GM19240 (cell line): Measurements from ENCODE around the gene ARID3B.
A peak's percentile ranks its signal among the peaks of the same experiment; 100 is the strongest.

Experiments
- DNase-seq: peaks from one replicate; pipeline ENCODE4 v3.0.0; 2011; ENCODE audit warnings: low spot score; ENCODE audit not compliant: insufficient read length

The ARID3B gene

DNA sequence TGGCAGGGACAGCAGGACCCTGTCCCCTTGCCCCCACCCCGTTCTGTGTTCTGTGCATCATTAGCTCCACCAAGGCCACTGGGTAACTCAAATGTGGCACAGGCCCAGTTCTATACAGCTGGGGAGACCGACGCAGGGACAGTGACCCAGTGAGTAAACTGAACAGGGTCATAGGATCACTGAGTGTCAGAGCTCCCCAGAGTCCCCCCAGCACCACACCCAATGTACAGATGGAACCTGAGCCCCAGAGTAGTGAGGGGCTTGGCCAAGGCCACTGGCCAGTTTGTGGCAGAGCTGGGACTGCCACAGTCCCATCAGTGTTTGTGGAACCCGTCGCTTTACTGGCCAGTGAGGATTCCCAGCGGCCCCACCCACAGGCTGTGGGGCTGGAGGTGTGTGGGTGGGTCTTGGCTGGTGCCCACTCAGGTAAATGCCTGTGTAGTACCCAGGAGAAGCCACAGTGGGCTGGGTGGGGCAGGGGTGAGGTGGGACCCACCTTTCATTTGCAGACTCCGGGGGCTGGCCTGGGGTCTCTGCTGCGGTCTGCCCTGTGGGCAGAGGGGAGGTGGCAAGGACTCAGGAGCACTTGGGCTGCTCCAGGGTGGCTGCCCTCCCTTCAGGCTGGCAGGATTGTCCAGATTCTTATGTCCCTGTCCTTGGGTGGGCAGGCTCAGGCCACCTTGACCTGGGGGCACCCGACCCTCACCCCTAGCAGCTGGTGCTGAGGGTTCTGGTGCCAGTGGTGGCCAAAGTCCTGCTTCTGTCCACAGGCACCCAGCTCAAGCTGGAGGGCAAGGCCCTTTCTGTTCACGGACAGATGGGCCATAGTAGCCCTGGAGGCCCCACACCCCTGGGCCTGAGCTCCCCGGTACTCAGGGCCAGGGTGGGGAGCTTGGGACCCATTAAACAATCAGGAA lies 63.0 kb downstream of the ARID3B start:
- no peak for DNase-seq

DNA sequence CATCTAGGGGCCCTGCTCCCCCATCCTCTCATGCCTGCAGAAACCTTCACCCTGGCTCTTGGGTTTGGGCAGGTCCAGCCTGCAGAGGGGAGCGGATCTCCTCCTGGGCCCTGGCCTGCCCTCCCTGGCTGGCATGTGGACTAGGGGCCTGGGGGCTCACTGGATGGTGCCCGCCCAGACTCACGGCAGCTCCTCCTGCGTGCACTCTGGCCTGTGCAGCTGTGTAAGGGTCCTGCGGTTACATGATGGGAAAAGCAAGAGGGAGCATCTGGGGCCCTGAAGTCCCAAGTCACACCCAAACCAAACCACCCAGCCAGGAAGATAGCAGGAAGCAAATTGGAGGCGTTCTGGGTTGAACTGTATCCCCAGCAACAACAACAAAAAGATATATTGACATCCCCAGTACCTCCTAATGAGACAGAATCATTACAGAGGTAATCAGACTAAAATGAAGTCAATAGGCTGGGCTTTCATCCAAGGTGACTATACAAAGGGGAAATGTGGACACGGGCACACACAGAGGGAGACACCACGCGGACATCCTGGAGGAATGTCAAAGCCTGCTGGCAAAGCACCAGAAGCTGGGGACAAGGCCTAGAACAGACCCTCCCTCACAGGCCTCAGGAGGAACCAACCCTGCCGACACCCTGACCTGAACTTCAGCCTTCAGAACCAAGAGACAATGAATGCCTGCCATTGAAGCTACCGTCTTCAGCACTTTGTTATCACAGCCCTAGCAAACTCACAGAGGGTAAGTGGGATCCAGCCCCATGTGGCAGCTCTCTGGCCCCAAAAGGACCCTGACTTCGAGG lies 64.2 kb downstream of the ARID3B start:
- no peak for DNase-seq

DNA sequence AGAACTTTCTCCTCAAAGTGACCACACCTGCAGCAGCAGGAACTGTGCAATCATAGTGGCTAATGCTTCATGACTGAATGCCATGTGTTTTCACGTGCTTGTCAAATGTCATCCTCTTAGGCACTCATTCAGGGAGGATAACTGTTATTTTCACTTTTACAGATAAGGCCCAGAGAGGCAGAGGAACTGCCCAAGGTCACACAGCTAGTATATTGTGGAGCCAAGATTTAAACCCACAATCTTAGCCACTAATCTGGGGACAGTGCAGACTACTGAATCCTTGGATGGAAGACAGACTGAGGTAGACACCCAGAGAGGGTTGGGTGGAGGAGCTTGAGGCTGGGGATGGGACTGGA lies 64.8 kb downstream of the ARID3B start:
- DNase-seq = no peak

DNA sequence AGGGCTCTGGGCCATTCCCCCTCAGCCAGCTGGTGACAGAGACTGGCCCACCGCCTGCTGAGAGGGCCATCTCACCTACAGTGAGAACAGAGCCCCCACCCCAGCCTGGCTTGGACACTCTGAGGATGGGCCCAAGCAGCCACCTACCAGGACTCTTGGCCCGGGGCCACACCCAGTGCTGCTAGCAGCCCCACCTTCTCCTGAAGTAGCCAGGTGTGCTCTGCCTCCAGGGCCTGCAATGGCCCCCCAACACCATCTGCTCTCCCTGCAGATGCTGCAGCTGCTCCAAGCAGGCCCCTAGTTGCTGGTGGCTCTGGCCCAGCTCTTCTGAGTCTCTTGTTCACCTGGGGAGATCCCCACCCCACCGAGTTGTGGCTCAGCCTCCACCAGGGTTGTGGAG lies 67.8 kb downstream of the ARID3B start:
- DNase-seq = no peak

DNA sequence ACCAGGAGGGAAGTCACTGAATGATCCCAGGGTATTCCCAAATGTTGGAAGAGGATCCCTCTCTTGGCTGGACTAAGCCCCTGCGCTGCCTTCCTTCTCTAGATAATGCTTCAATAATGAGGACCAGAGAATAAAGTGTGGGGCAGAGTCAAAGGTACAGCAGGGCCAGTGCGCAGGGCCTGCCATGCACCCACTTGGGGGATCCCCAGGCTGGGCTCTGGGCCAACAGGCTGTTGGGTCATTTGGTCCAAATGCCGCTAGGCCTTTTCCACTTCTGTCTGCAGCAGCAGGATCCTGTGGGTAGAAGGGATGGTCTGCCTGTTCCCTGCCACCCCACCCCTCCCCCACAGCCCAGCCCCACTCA lies 68.9 kb downstream of the ARID3B start:
- DNase-seq = no peak

DNA sequence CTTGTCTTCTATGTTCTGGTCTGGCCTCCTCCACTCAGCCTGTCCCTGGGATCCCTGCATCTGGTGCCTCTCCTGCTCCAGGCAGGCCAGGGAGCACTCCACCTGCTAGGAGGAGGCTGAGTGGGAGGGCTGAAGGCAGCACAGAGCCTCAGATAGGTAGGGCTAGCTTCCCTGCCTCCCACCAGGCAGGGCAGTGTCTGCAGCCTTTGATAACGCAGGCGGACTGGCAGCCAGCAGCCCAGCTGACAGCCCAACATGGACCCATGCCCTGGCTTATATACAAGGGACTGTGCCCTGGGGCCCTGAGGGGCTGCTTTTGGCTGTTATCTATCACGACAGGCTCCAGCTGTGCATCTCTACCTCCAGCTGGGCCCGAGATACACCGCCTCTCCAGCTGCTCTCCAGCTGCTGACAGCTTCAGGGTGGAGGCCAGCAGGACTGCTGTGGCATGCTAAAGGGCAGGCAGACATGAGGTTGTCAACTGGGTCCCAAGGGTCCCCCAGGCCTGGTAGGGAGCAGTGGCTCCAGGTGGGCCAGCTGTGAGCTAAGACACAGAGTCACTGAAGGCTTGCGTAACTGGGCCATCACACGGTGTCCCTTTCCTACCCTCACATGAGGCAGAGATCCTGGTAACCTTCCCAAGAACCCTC lies 69.4 kb downstream of the ARID3B start:
- DNase-seq = no peak

DNA sequence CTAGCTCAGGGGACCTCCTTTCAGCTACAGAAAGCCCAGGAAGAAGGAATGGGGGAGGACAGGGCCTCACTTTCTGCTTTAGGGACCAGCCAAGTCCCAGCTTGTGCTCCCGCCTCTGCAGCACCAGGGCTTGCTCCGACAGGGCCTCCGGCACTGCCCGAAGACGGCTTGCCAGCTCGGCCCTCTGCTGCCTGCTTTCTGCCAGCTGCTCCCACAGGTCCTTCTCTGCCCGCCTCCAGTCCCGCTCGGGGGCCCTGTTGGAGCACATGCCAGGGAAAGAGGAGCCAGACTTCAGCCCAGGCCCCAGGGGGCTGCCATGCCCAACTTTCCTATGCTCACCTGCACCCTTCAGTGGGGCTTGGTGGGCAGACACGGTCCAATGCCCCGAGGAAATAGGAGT lies 70.3 kb downstream of the ARID3B start:
- DNase-seq = no peak

DNA sequence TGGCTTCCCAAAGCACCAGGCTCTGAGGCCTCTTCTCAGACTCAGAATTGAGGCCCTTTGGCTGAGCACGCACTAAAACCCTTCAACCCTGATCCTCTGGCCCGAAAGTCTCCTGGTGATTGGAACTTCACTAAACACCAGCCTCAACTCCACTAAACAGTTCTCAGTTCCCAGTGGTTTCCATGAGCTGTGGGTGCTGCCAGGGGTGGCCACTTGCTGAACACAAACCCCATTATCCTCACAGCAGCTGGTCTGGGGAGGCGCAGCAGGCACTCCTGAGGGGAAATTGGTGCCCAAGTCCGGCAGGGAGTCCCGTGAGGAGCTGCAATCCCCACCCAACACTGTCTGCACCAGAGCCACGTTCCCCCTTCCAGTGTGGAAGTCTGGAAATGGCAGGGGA lies 70.8 kb downstream of the ARID3B start:
- no peak for DNase-seq

DNA sequence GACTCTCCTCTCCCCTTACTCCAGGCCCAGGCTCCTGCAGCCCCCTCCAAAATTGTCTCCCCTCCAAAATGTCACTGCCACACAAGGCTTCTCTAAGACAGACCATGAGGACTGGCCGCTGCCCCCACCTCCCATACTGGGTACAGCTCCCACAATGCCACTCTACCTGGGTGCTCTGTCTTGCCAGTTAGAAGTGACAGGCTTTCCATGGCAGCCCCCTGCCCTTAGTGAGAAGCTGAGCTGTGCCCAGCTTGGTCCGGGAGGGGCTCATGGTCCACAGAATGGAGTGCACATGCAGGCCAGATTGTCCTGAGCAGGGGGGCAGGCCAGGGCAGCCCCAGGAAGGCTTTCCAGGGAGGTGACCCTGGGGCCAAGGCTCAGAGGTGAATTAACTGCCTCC lies 71.7 kb downstream of the ARID3B start:
- DNase-seq = no peak

DNA sequence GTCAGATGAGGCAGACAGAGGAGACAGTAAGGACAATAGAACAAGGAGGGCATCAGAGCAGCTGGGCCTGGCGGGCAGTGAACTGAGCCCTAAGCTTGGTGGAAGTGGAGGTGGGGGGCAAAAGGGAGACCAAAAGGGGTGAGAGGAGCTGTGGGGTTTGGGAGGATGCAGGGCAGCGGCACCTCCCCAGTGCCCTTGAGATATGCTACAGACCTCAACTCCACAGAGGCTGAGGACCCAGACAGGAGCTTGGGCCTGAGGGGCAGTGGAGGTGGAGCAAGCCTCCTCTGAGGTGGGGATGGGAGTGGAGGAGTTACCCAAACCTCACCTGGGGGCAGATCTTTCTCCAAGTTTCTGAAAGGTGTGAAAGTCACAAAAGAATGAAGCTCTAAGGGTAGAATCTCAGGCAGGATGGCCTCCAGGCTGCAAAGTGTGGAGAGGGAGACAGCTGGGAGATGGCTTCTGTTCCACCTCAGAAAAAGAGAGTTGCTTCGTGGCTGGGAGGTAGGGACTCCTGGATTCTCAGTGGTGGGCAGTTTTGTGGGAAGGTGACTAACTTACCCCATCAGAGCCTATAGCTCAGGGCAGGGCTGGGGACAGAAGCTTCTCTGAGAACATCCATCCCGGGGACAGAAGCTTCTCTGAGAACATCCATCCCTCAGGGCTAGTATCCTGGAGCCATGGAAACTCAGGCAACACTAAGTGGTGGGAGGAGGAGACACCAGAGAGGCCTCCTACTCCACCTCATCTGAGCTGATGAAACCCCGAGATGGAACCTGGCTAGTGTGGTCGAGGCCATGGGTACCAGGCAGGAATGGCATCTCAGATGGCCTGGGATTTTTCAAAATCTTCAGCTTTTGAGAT lies 72.3 kb downstream of the ARID3B start:
- no peak for DNase-seq

DNA sequence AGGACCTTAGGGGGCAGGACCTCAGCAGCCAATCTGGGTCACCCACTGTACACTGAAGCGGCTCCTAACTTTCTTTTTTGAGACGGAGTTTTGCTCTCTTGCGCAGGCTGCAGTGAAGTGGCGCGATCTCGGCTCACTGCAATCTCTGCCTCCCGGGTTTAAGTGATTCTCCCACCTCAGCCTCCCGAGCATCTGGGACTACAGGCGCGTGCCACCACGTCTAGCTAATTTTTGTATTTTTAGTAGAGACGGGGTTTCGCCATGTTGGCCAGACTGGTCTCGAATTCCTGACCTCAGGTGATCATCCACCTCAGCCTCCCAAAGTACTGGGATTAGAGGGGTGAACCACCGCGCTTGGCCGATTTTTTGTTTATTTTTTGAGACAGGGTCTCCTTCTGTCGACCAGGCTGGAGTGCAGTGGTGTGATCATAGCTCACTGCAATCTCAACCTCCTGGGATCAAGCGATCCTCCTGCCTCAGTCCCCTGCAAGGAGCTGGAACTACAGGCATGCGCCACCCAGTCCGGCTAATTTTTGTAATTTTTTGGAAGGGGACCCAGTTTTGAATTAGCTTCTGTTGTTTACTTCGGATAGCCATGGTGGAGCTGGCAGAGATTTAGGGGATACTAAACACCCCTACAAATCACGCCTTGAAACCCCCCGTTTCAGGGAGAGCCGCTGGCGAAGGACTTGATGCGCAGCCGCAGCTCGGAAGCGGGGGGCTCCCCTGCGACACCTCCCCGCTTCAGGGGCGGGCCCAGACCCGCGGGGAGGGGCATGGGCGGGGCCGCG lies 73.1 kb downstream of the ARID3B start:
- peak; percentile 94 for DNase-seq

DNA sequence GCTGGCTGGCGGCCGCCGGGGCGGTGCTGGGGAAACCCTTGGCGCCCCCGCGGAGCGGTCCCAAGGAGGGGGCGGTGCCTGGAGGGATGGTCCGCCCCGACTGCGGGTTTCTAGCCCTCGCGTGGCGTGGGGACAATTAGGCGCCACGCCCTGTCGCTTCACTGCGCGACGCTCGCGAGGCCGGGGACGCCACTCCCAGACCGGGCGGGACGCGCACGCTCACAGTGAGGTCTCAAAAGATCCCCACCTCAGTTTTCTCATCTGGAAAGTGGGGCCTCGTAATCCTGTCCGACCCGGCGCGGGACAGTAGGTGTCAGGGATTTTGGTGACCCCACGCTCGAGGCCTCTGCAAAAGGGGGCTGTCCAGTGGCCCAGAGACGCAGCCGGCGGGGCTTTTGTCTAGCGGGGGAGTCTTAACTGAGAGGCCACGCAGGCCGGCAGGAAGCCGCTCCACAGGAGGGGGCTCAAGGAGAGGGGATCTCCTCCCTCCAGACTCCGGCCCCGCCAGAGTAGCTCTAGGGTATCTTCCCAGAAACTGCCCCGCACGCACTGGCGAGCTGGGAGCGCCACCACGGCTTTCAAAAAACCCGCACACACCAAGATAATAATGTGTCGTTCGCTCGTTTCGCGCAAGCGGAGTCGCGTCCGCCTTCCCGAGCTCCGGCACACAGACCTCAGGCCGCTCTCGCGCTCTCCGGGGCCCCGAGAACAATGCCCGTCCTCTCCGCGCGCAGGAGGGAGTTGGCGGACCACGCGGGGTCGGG lies 73.9 kb downstream of the ARID3B start:
- DNase-seq = peak; percentile 18

DNA sequence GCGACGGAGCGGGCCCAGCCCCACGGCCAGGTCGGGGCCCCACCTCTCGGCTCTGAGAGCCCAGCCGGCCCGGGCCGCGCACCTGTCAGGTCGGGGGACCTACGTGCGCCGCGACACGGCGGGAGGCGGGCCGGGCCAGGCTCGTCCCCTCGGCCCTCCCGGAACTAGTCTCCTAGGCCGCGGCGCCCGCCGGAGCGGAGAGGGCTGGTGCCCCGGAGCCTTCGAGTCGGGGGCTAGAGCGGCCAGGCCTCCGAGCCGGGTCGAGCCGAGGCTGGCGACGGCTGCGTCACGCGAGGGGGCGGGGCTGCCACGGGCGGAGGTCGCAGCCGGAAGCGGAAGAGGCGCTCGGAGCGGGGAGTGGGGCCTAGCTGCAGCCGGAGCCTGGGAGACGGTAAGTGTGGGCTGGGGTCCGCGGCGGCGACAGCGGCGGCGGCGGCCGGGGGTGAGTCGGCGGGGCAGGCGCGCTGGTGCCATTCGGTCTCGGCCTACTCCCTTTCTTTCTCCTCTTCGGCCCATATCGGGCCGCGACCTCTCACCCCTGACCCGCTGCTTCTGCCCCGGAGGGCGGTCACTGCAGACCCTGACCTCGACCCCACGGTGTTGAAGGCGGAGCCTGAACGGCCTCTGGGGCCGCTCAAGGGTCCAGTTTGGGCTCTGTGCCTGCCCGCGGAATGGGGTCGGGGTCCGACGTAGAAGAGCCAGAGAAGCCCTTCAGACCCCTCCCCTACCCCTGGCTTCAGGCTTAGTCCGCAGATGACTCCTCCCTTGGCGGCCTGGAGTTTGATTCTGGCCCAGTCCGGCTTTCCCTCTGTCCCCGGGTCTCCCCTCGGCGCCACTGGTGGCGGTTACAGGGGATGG lies 74.7 kb downstream of the ARID3B start, which contains the start of gene CLK3:
Gene CLK3, plus strand, starts transcription at position 329 of the 858 bp plus-strand sequence. CDS start 3,361 bp downstream, outside the sequence.
- peak; percentile 97 for DNase-seq

DNA sequence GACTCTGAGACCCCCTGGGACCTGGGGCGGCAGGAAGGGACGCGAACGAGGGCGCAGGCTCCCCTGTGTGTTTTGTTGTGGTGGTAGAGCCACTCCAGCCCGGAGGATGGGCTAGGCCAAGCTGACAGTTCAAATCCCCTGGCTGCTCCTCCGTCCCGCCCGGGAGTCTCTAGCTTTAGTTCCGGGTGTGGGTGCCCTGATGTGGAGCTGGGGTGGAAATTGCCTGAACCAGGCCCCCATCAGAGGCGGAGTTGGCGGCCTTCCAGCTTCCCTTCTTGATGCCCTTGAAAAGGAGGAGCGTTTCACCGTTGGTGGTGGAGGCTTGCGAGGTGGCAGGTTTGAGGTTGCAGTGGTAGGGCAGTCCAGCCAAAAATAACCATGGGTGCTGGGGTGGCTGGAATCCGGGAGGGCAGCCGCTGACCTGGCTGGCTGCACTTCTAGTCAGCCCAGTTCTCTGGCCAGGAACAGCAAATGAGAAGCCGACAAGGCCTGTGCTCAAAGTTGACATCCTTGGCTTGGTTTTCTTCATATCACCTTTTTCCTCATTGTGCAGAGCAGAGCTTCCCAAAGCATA lies 75.4 kb downstream of the ARID3B start:
- DNase-seq = peak; percentile 37

DNA sequence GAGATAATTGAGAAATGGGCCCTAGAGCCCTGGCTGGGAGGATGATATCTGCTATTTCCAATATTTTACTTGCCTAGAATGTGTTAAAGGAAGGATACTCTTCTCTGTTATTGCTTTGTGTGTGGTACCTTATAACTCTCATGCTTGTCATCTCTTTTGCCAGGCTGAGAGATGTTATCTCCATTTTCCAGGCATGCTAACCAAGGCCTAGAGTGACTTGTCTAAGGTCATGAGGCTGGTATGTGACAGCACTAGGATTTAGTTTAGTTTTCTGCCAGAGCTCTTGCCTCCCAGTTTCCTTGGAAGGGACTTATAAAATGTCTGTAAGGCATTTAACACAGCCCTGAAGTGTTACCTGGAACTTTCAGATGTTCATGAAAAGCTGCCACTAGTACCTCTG lies 76.0 kb downstream of the ARID3B start:
- DNase-seq = no peak

DNA sequence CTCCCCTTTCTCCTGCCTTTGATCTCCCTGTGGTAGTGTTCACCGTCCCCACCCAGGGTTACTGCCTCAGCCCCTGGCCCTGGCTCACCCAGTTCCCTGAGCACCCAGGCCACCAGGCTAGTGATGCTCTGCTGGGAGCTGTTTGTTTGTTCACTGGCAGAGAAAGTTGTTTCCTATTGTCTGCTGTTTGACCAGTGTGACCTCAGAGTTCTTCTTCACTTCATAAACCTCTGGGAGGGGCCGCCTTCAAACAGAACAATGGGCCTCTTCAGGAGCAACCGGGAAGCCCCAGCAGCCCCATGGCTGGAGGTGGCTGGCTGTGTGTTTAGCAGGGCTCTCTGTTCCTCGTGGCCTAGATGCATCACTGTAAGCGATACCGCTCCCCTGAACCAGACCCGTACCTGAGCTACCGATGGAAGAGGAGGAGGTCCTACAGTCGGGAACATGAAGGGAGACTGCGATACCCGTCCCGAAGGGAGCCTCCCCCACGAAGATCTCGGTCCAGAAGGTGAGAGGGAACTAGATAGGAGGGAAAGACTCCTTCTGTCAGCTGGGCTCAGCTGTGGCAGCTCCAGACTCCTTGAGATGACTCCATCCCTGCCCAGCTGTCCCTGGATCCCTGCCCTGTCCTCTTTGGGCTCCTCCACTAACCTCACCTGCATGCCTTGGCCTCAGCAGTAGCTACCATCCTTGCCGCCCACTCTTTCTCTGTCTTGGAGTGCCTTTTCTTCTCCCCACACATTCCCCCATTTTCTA lies 78.0 kb downstream of the ARID3B start:
- DNase-seq = no peak

DNA sequence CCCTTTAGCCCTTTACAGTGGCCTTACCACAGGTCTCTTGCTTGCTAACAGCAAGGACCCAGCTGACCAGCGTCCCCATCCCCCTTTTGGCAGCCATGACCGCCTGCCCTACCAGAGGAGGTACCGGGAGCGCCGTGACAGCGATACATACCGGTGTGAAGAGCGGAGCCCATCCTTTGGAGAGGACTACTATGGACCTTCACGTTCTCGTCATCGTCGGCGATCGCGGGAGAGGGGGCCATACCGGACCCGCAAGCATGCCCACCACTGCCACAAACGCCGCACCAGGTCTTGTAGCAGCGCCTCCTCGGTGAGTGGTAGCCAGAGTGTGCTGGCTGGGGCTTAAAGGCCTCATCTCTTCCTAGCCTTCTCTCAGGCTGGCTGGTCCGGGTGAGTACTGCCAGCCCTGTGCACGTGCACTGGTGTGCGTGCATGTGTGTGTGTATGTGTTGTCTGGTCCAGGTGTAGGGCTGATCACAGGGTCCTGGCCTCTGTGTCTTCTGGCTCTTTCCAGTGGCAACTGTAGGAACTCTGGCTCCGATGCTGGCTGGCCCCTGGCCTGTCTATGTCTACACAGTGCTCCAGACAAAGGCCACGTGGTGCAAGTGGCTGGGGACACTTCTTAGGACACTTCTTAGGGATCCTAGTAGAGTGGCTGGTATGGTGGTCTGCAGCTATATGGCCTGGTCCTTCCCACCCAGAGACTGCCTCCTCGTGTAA lies 79.1 kb downstream of the ARID3B start:
- DNase-seq = no peak
